ENCODE data around the gene FARSA.

DNA sequence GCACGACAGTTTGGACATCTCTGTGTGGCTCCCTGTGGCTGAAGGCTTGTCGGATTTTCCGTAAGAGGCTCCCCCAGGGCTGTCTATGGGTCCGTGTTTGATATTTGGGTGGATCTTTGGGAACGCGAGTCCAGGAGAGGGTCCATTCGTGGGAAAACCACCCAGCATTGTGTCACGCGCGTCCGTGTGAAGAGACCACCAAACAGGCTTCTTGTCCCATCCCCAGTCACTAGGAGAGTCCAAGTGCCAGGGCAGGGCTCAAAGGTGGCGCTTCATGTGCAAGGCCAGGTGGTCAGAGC is 48.9 kb downstream of the FARSA start:
- no peak for TF ChIP-seq POLR2A (IDR thresholded peaks at IDR 0.05)
- TF ChIP-seq, protein P1, sequence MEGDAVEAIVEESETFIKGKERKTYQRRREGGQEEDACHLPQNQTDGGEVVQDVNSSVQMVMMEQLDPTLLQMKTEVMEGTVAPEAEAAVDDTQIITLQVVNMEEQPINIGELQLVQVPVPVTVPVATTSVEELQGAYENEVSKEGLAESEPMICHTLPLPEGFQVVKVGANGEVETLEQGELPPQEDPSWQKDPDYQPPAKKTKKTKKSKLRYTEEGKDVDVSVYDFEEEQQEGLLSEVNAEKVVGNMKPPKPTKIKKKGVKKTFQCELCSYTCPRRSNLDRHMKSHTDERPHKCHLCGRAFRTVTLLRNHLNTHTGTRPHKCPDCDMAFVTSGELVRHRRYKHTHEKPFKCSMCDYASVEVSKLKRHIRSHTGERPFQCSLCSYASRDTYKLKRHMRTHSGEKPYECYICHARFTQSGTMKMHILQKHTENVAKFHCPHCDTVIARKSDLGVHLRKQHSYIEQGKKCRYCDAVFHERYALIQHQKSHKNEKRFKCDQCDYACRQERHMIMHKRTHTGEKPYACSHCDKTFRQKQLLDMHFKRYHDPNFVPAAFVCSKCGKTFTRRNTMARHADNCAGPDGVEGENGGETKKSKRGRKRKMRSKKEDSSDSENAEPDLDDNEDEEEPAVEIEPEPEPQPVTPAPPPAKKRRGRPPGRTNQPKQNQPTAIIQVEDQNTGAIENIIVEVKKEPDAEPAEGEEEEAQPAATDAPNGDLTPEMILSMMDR (IDR thresholded peaks at IDR 0.05): no peak

Measured in uterus (tissue), 2 donors.